MM.1S (cell line): Measurements from ENCODE around the gene MAP3K7CL.

Experiments used
- DNase-seq: peaks from one replicate; pipeline ENCODE4 v3.0.0-alpha.2; 2015
- H2AFZ ChIP-seq: fragments of 300-600 bp; sonication (generic); 2 replicates; pipeline ENCODE4 v1.6.0; 2016; ENCODE audit warnings: antibody characterized with exemption, low read length
- H3F3A ChIP-seq: fragments of 300-600 bp; sonication (generic); 2 replicates; pipeline ENCODE4 v1.6.1; 2016; ENCODE audit warnings: mild to moderate bottlenecking, antibody characterized with exemption, low read length, moderate library complexity, mixed read lengths; ENCODE audit not compliant: insufficient read depth
- H3K27ac ChIP-seq: fragments of 300-600 bp; sonication (generic); 2 replicates; pipeline ENCODE4 v1.5.1; 2016; ENCODE audit warnings: mild to moderate bottlenecking, low read length
- H3K27me3 ChIP-seq: fragments of 300-600 bp; sonication (generic); replicated peaks from 2 replicates; pipeline ENCODE4 v1.6.0; 2016; ENCODE audit warnings: low read length; ENCODE audit not compliant: insufficient read depth
- H3K36me3 ChIP-seq: fragments of 300-600 bp; sonication (generic); replicated peaks from 2 replicates; pipeline ENCODE4 v1.6.1; 2016; ENCODE audit warnings: mild to moderate bottlenecking, low read length, mixed read lengths; ENCODE audit not compliant: insufficient read depth
- H3K4me1 ChIP-seq: fragments of 300-600 bp; sonication (generic); 2 replicates; pipeline ENCODE4 v1.6.1; 2016; ENCODE audit warnings: low read length, mixed read lengths
- H3K4me2 ChIP-seq: fragments of 300-600 bp; sonication (generic); 2 replicates; pipeline ENCODE4 v1.6.0; 2016; ENCODE audit warnings: low read depth, low read length
- H3K4me3 ChIP-seq: fragments of 300-600 bp; sonication (generic); 2 replicates; pipeline ENCODE4 v1.5.1; 2016; ENCODE audit warnings: low read length, mixed read lengths
- H3K79me2 ChIP-seq: fragments of 300-600 bp; sonication (generic); 2 replicates; pipeline ENCODE4 v1.6.1; 2016; ENCODE audit warnings: mixed run types, low read length, mixed read lengths
- H3K9ac ChIP-seq: fragments of 300-600 bp; sonication (generic); 2 replicates; pipeline ENCODE4 v1.6.1; 2016; ENCODE audit warnings: low read length, mixed read lengths
- H3K9me2 ChIP-seq: fragments of 300-600 bp; sonication (generic); replicated peaks from 2 replicates; pipeline ENCODE4 v1.6.1; 2016; ENCODE audit warnings: mild to moderate bottlenecking, low read length, mixed read lengths; ENCODE audit not compliant: insufficient read depth
- H3K9me3 ChIP-seq: fragments of 300-600 bp; sonication (generic); replicated peaks from 2 replicates; pipeline ENCODE4 v1.6.1; 2016; ENCODE audit warnings: mild to moderate bottlenecking, low read length, mixed read lengths; ENCODE audit not compliant: insufficient read depth
- H4K20me1 ChIP-seq: fragments of 300-600 bp; sonication (generic); 2 replicates; pipeline ENCODE4 v1.6.1; 2016; ENCODE audit warnings: mild to moderate bottlenecking, low read length, moderate library complexity, mixed read lengths; ENCODE audit not compliant: insufficient read depth
- EZH2 ChIP-seq: fragments of 300-600 bp; sonication (generic); optimal IDR thresholded peaks from 2 replicates; pipeline ENCODE3; 2017; ENCODE audit warnings: low read depth, mild to moderate bottlenecking, antibody characterized with exemption, low read length, mixed read lengths
- EZH2phosphoT487 ChIP-seq: fragments of 300-600 bp; sonication (generic); IDR thresholded peaks from 2 replicates; pipeline ENCODE4 v1.6.1; 2018; ENCODE audit warnings: antibody characterized with exemption, low read length
- TF ChIP-seq, protein P1 (sequence below): fragments of 300-600 bp; sonication (generic); IDR thresholded peaks from 2 replicates; pipeline ENCODE4 v1.5.1; 2016; ENCODE audit warnings: antibody characterized with exemption, low read length, mixed read lengths

The MAP3K7CL gene

DNA sequence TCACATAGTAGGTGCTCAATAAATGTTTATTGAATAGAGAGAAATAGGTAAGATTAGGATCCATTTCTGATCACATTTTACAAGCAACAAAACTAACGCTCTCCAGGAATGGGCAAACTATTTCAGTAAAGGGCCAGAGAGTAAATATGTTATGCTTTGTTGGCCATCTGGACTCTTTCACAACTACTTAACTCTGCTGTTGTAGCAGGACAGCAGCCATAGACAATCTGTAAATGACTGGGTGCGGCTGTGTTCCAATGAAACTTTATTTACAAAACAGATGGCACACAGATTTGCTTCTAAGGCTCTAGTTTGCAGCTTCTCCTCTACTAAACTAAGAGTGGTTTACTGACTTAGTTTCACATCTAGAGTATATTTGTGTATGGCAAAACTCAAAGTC lies 85.3 kb downstream of the MAP3K7CL start:
- no peak for DNase-seq
- Histone ChIP-seq H3K79me2 (no peaks in the 10 kb centered on the region), H3K27me3 (no peaks in the 10 kb centered on the region), H3F3A (no peaks in the 10 kb centered on the region), H3K27ac (no peak overlapping the region), H3K4me2 (no peak overlapping the region), H3K9ac (no peak overlapping the region), H4K20me1 (no peaks in the 10 kb centered on the region), H3K4me1 (no peaks in the 10 kb centered on the region), H3K4me3 (no peak overlapping the region), H3K9me2 (no peaks in the 10 kb centered on the region), H3K36me3 (no peaks in the 10 kb centered on the region), H3K9me3 (no peaks in the 10 kb centered on the region), H2AFZ (no peak overlapping the region)
- no peak for TF ChIP-seq EZH2phosphoT487
- TF ChIP-seq, protein P1, sequence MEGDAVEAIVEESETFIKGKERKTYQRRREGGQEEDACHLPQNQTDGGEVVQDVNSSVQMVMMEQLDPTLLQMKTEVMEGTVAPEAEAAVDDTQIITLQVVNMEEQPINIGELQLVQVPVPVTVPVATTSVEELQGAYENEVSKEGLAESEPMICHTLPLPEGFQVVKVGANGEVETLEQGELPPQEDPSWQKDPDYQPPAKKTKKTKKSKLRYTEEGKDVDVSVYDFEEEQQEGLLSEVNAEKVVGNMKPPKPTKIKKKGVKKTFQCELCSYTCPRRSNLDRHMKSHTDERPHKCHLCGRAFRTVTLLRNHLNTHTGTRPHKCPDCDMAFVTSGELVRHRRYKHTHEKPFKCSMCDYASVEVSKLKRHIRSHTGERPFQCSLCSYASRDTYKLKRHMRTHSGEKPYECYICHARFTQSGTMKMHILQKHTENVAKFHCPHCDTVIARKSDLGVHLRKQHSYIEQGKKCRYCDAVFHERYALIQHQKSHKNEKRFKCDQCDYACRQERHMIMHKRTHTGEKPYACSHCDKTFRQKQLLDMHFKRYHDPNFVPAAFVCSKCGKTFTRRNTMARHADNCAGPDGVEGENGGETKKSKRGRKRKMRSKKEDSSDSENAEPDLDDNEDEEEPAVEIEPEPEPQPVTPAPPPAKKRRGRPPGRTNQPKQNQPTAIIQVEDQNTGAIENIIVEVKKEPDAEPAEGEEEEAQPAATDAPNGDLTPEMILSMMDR: no peak
- no peak for TF ChIP-seq EZH2

DNA sequence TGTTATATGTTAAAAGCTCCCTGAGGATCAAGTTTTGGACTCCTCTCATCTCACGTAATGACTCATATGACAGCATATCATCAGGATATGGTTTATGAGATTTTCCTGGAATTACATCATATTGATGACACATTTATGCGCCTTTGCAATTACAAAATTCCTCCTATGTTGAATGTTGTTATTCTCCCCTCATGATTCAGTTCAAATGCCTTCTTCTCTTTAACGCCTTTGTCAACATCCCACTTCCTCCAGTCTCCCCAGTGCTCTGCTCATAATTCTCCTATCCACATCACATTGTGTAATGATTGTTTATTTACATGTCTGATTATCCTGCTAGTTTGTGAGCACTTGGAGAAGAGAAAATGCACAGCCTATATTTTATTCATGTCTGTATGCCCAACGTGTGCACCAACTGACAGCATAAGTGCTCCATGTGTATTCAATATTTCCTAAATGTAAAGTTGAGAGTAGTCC lies 87.4 kb downstream of the MAP3K7CL start:
- TF ChIP-seq EZH2phosphoT487 (no peak), EZH2 (no peak)
- TF ChIP-seq, protein P1: no peak
- Histone ChIP-seq H3K36me3 (no peaks in the 10 kb centered on the region), H3K4me3 (no peak overlapping the region), H3K9me3 (no peaks in the 10 kb centered on the region), H3K4me1 (no peaks in the 10 kb centered on the region), H3K9me2 (no peaks in the 10 kb centered on the region), H3K27ac (no peak overlapping the region), H3K79me2 (no peaks in the 10 kb centered on the region), H4K20me1 (no peaks in the 10 kb centered on the region), H3F3A (no peaks in the 10 kb centered on the region), H3K9ac (no peak overlapping the region), H3K27me3 (no peaks in the 10 kb centered on the region), H2AFZ (no peak overlapping the region), H3K4me2 (no peak overlapping the region)
- DNase-seq: no peak

DNA sequence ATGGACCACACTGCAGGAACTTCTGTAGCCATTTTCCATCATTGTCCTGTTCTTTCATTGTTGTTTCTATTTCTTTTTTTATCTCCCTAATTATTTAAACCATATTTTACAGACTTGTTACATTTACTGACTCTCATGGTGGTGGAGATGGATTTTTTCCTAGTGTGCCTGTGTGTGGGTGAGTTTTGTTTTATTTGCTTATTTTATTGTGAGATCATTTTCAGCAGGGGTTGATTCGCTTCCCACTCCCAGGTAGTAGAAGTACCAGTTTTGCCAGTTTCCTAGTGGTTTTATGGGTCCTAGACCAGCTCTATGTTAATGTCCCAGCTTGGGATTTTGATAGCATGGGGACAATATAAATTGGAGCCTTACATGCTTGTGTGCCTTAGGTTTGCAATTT lies 88.3 kb downstream of the MAP3K7CL start:
- Histone ChIP-seq H3K79me2 (no peaks in the 10 kb centered on the region), H3K4me2 (no peak overlapping the region), H3K27me3 (no peaks in the 10 kb centered on the region), H3K36me3 (no peaks in the 10 kb centered on the region), H3K9me2 (no peaks in the 10 kb centered on the region), H3K4me1 (no peaks in the 10 kb centered on the region), H3K9ac (no peak overlapping the region), H2AFZ (no peak overlapping the region), H3F3A (no peaks in the 10 kb centered on the region), H3K4me3 (no peak overlapping the region), H3K27ac (no peak overlapping the region), H3K9me3 (no peaks in the 10 kb centered on the region), H4K20me1 (no peaks in the 10 kb centered on the region)
- no peak for DNase-seq
- TF ChIP-seq EZH2phosphoT487 (no peak), EZH2 (no peak)
- TF ChIP-seq, protein P1: no peak
